Thyroid gland (tissue), 4 donors: Measurements from ENCODE around the gene CALHM2. TPM values are rescaled to one million over a fixed set of nuclear protein-coding genes. Genes with fewer than 3 reads are reported as not detected.
"Not testable (repeated sequence)": the region's sequence is repeated elsewhere in the genome, so short reads cannot be mapped to it uniquely, and the experiment has no call there.

Experiments
- DNase-seq, 2 donors: peaks; one replicate each; pipeline ENCODE4 v3.0.0-alpha.2; 2019
- H3K27ac ChIP-seq, 3 donors: fragments of 200-600 bp; sonication (generic); 1 replicate in 2 of 3; 2 replicates in 1 of 3; pipeline ENCODE4 v1.5.1; 2016 to 2019; ENCODE audit warnings: mild to moderate bottlenecking in 1 of 3, moderate library complexity in 1 of 3
- H3K27me3 ChIP-seq: fragments of 200-600 bp; sonication (generic); one replicate; pipeline ENCODE4 v1.5.1; 2019
- H3K36me3 ChIP-seq, 2 donors: fragments of 200-600 bp; sonication (generic); one replicate each; pipeline ENCODE4 v1.5.1; 2016 to 2019
- H3K4me1 ChIP-seq, 2 donors: fragments of 200-600 bp; sonication (generic); one replicate each; pipeline ENCODE4 v1.5.1; 2017 to 2019
- H3K4me3 ChIP-seq, 3 donors: fragments of 200-600 bp; sonication (generic); replicated peaks in 1 of 3; 1 replicate in 2 of 3; 2 replicates in 1 of 3; pipeline ENCODE4 v1.5.1; 2016; ENCODE audit warnings: mild to moderate bottlenecking in 1 of 3
- H3K9me3 ChIP-seq: fragments of 200-600 bp; sonication (generic); one replicate; pipeline ENCODE4 v1.5.1; 2017
- POLR2A ChIP-seq, 2 donors: fragments of 450-650 bp; IDR thresholded peaks; one replicate each; pipeline ENCODE4 v1.6.1; 2017; ENCODE audit warnings: antibody characterized with exemption in 2 of 2, mild to moderate bottlenecking in 2 of 2, moderate library complexity in 1 of 2
- WGBS, 2 donors: methylation state at CpG; one replicate each; pipeline ENCODE4 v1.1.5; 2017; 5-methylcytosine and 5-hydroxymethylcytosine counted together
- intact Hi-C: fragments of 100-400 bp; cut with DNase I; formaldehyde crosslinking; loops from one replicate; pipeline ENCODE4 v1.15.1; 2023
- total RNA-seq, 4 donors: library from RNA; depleted of rRNA; stranded (reverse); fragments of >200 nt; gene quantifications; one replicate each; pipeline ENCODE4 v1.2.3, GENCODE V29; 2016
- TF ChIP-seq, protein P1 (sequence below), 6 experiments: fragments of 200-600 bp in 3 of 6; fragments of 450-650 bp in 3 of 6; sonication (generic) in 3 of 6; IDR thresholded peaks; one replicate each; pipeline ENCODE4 v1.5.1; 2016 to 2019; ENCODE audit warnings: antibody characterized with exemption in 6 of 6, mild to moderate bottlenecking in 2 of 6, inconsistent platforms in 1 of 6, moderate library complexity in 1 of 6

Gene CALHM2
- total RNA-seq, 4 donors from 2014 or later, result 16.0 to 47.3 (median 32.8) TPM

- Histone ChIP-seq H3K4me1 (no peaks in the 10 kb centered on the region), H3K27ac (no peak overlapping the region), H3K9me3 (no peaks in the 10 kb centered on the region), H3K4me3 (no peak overlapping the region), H3K36me3 (peaks cover 57 to 65% of the 10 kb centered on the region in 2 donors), H3K27me3 (no peaks in the 10 kb centered on the region)
- 87 to 90% methylated on average over 5 of the region's 5 CpGs for WGBS, 2 donors
- intact Hi-C loops, result no loop called here
- no peak for DNase-seq
- TF ChIP-seq, protein P1, sequence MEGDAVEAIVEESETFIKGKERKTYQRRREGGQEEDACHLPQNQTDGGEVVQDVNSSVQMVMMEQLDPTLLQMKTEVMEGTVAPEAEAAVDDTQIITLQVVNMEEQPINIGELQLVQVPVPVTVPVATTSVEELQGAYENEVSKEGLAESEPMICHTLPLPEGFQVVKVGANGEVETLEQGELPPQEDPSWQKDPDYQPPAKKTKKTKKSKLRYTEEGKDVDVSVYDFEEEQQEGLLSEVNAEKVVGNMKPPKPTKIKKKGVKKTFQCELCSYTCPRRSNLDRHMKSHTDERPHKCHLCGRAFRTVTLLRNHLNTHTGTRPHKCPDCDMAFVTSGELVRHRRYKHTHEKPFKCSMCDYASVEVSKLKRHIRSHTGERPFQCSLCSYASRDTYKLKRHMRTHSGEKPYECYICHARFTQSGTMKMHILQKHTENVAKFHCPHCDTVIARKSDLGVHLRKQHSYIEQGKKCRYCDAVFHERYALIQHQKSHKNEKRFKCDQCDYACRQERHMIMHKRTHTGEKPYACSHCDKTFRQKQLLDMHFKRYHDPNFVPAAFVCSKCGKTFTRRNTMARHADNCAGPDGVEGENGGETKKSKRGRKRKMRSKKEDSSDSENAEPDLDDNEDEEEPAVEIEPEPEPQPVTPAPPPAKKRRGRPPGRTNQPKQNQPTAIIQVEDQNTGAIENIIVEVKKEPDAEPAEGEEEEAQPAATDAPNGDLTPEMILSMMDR (IDR thresholded peaks at IDR 0.05), result no peak
- TF ChIP-seq POLR2A (IDR thresholded peaks at IDR 0.05), result no peak
Observed at GRCh38 chr10:103423748-103424147, 28.4 kb downstream of the CALHM2 start.

- H3K4me3 ChIP-seq, result no peak overlapping the region
- no peak for DNase-seq
- intact Hi-C loops, result loop anchor here (10.0 kb wide), 1 partner anchor 266 kb away; no protein-coding TSS in a partner anchor
- no peaks in the 10 kb centered on the region for H3K27me3 ChIP-seq
- H3K9me3 ChIP-seq, result no peaks in the 10 kb centered on the region
- no peak for TF ChIP-seq POLR2A (IDR thresholded peaks at IDR 0.05)
- TF ChIP-seq, protein P1 (IDR thresholded peaks at IDR 0.05), result no peak
- no peaks in the 10 kb centered on the region for H3K4me1 ChIP-seq
- peaks cover 76 to 86% of the 10 kb centered on the region in 2 donors for H3K36me3 ChIP-seq
- 88 to 99% methylated on average over 4 of the region's 4 CpGs for WGBS, 2 donors
- no peak overlapping the region for H3K27ac ChIP-seq
Observed at GRCh38 chr10:103419101-103419500, 33.1 kb downstream of the CALHM2 start.

DNA sequence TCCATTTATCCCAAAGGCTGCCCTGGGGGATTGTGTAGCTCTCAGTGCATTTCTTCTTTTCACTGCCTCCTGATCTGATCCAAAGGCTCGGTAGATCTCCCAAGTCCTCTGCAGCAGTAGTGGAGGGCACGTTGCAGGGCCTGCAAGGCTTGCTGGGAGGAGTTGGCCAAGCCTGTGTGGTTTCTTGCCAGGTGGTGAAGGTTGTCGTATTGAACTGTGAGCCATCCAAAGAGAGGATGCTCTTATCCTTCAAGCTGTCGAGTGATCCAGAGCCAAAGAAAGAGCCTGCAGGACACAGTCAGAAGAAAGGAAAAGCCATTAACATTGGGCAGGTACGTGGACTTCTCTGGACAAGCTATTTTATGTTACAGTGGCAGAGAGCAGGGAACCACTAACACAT is 34.6 kb downstream of the CALHM2 start:
- Histone ChIP-seq H3K27ac (no peak overlapping the region), H3K9me3 (no peaks in the 10 kb centered on the region), H3K36me3 (peaks cover 83 to 87% of the 10 kb centered on the region in 2 donors), H3K4me3 (no peak overlapping the region), H3K4me1 (no peaks in the 10 kb centered on the region), H3K27me3 (no peaks in the 10 kb centered on the region)
- no peak for DNase-seq
- no peak for TF ChIP-seq POLR2A (IDR thresholded peaks at IDR 0.05)
- TF ChIP-seq, protein P1 (IDR thresholded peaks at IDR 0.05), result no peak
- intact Hi-C loops, result loop anchor here (2.0 to 10.0 kb wide), 2 partner anchors 67 to 267 kb away; no protein-coding TSS in a partner anchor
- 96 to 97% methylated on average over 5 of the region's 5 CpGs for whole genome bisulfite sequencing, 2 donors

DNA sequence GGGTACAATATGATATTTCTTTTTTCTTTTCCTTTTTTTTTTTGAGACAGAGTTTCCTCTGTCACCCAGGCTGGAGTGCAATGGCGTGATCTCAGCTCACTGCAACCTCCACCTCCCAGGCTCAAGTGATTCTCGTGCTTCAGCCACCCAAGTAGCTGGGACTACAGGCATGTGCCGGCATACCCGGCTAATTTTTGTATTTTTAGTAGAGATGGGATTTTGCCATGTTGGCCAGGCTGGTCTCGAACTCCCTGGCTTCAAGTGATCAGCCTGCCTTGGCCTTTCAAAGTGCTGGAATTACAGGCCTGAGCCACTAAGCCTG is 35.1 kb downstream of the CALHM2 start:
- not testable (repeated sequence) for H3K4me1 ChIP-seq, H3K27me3 ChIP-seq, H3K9me3 ChIP-seq, H3K27ac ChIP-seq, DNase-seq, H3K4me3 ChIP-seq
- peaks cover 83 to 89% of the 10 kb centered on the region in 2 donors for H3K36me3 ChIP-seq
- intact Hi-C loops, result loop anchor here (2.0 to 10.0 kb wide), 2 partner anchors 68 to 268 kb away; no protein-coding TSS in a partner anchor
- 80 to 89% methylated on average over 5 of the region's 5 CpGs for WGBS, 2 donors

- Histone ChIP-seq H3K36me3 (peaks cover 86 to 92% of the 10 kb centered on the region in 2 donors), H3K27ac (no peak overlapping the region), H3K9me3 (no peaks in the 10 kb centered on the region), H3K27me3 (no peaks in the 10 kb centered on the region), H3K4me3 (no peak overlapping the region), H3K4me1 (no peaks in the 10 kb centered on the region)
- WGBS, 2 donors, result 54 to 62% methylated on average over 8 of the region's 8 CpGs
- no peak for TF ChIP-seq POLR2A (IDR thresholded peaks at IDR 0.05)
- TF ChIP-seq, protein P1 (IDR thresholded peaks at IDR 0.05), result peak in 4 of 6 experiments; percentile 45 to 62 (median 57)
- DNase-seq, result peak; percentile 64 to 66
- intact Hi-C loops, result loop anchor here (2.0 to 10.0 kb wide), 2 partner anchors 68 to 268 kb away; no protein-coding TSS in a partner anchor
Observed at GRCh38 chr10:103416436-103417147, 35.6 kb downstream of the CALHM2 start.
